GM18505 (cell line): Measurements from ENCODE around the gene DSCAM.

ENCODE experiments used
- ATAC-seq: cut with Tn5 transposase; IDR thresholded peaks from one replicate; pipeline ENCODE4 v1.9.1; 2021; ENCODE audit not compliant: unreplicated experiment
- POLR2A ChIP-seq: IDR thresholded peaks from 4 replicates; pipeline ENCODE4 v1.6.1; 2011; ENCODE audit warnings: borderline replicate concordance; ENCODE audit not compliant: insufficient read depth, insufficient read length; ENCODE audit errors: extremely low read depth

DSCAM gene

DNA sequence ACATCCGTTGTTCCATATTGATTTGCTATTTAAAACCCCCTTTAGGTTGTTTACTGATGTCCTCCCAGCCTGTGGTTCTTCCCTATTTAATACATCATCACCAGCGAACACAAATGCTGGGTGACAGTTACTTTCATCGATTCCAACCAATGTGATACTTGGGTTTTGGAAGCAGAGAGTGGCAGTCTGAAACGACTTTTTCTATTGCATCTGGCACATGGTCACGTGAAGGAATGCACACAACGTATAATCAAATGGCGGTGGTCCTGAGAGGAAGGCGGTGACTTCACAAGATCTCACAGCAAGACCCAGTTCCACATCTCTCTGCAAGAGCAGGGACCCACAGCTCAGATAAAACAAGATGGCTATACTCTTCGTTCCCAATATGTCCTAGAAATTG, 213.9 kb downstream of the DSCAM start:
- no peak for ATAC-seq

GRCh38 chr21:40631211-40631610, 215.7 kb downstream of the DSCAM start:
- ATAC-seq: no peak
- no peak for TF ChIP-seq POLR2A

More for the DNA sequence above, 213.9 kb downstream of the DSCAM start:
- no peak for TF ChIP-seq POLR2A

DNA sequence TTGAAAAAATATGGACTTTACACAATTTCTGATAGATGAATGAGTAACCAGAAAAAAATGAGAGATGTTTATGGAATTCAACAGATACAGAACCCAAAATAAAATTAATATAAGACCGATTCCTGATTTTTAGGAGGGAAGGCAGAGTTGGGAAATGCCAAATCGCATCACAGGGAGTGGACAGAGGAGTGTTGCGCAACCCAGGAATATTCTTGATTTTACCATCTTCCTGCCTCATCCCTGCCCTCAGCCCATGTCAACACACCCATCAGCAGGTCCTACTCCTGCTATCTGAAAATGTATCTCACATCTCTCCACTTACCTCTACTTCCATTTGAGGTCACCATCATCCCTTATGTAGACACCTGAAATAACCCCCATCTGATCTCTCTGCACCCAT, 221.0 kb downstream of the DSCAM start:
- no peak for TF ChIP-seq POLR2A

DNA sequence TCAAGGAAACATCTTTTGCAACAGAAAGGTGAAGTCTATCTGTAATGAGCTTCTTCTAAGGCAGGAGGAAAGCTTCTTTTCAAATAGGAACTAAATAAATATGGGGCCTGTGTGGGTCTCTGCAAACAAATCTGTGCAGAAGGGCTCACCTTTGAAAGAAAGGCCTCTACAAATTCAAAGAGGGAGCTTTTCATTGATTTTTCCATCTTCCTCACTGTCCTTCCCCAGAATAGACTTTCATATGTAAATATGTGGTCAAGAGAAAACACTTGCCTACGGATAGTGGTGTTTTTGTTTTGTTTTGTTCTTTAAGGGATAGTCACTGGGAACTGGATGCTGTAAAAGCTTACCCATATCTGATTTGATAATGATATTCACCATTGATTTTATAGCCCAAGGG, 223.4 kb downstream of the DSCAM start:
- TF ChIP-seq POLR2A: no peak
- ATAC-seq: no peak

More for the DNA sequence above, 221.0 kb downstream of the DSCAM start:
- no peak for ATAC-seq

- TF ChIP-seq POLR2A: no peak
- no peak for ATAC-seq
Observed at GRCh38 chr21:40622531-40622930, 224.4 kb downstream of the DSCAM start.

GRCh38 chr21:40620386-40621145, 226.4 kb downstream of the DSCAM start:
- no peak for TF ChIP-seq POLR2A
- ATAC-seq: no peak

- no peak for ATAC-seq
- no peak for TF ChIP-seq POLR2A
Observed at GRCh38 chr21:40618191-40618973, 228.6 kb downstream of the DSCAM start.

GRCh38 chr21:40616377-40616704, 230.6 kb downstream of the DSCAM start:
- TF ChIP-seq POLR2A: no peak
- ATAC-seq: no peak

DNA sequence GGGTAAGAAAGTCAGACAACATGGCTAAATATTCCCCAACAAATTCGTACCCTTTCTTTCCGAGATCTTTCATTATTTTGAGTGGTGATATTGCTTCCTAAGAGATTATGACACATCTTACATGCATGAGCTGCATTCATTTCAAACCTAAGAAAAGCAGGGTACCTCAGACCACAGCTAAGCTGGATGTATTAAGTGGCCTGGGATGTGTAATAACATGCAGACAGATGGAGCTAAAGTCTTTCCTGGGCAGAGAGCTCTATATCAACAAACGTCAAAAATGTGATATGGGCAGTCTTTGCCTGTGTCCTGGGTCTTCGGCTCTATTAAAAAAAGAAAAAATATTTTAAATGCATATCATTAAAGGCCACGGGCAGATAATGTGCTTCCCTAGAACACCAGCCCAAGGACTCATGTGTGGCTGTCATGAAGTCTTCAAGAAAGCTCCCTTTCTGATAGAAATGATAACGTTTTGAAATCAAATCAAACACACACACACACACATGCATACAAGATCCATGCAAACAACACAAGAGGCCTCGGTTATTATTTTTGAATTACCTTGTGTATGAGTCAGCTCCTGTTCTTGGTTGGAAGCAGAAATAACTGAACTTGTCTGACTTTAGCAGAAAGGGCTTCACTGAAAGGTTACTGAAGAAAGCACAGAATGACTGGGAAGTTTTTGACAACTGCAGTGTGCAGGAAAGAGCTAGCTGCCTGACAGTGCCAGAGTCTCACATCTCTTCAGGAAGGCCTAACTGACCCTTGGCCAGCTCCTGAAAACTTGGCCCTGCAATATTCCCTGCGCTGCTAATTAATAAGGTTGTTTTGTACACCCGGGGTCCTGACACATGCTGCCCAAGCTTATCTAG, 231.2 kb downstream of the DSCAM start:
- ATAC-seq: no peak
- no peak for TF ChIP-seq POLR2A

- no peak for ATAC-seq
- no peak for TF ChIP-seq POLR2A
Observed at GRCh38 chr21:40613546-40614030, 233.4 kb downstream of the DSCAM start.

- ATAC-seq: no peak
- TF ChIP-seq POLR2A: no peak
Observed at GRCh38 chr21:40610345-40610744, 236.6 kb downstream of the DSCAM start.

DNA sequence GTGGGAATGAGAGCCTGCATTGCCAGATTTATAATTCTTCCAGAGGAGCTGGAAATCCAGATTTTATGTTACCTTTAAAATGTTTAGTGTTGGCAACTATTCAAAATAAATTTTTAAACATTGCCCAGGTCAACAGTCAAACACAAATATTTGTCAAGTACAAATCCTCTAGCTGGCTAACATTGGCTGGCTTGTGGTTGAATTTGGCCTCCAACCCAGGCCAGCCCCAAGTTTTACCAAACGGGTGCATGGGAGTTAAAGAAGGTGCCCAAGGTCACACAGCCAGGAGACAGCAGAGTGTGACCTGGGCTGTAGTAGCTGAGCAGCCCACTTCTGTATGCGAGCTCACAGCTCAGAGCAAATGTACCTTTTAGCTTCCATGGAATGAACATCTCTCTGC, 240.6 kb downstream of the DSCAM start:
- TF ChIP-seq POLR2A: no peak

DNA sequence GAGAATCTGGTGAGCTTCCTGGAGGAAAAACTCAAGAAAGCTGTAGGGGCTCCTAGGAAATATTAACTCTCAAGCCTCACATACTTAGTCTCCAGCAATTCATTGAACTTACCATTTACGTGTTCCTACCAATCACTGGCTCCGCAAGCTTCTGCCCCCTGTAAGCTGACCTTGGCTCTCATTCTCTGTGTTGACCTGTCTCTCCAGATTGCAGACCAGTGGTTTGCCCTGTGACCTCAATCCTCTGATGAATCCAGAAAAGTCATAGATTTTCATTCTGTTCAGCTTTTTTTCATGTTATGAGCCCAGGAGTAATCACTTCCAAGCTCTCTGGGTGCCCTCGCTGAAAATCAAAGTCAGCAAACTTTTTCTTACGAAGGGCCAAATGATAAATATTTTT, 241.9 kb downstream of the DSCAM start:
- TF ChIP-seq POLR2A: no peak
- ATAC-seq: no peak

More for the DNA sequence above, 240.6 kb downstream of the DSCAM start:
- no peak for ATAC-seq

DNA sequence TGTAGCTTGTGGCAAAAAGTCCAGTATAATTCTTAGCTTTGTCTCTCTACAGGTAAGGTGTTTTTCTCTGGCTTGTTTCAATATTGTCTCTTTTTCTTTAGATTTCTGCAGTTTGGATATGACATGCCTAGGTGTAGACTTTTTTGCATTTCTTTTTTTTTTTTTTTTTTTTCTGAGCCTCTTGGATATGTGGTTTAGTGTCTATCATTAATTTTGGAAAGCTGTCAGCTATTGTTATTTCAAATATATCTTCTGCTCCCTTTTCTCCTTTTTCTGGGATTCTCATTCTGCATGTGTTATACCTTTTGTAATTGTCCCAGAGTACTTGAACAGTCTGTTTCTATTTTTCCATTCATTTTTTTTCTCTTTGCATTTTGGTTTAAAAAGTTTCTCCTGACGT, 243.2 kb downstream of the DSCAM start:
- ATAC-seq: no peak
- no peak for TF ChIP-seq POLR2A

DNA sequence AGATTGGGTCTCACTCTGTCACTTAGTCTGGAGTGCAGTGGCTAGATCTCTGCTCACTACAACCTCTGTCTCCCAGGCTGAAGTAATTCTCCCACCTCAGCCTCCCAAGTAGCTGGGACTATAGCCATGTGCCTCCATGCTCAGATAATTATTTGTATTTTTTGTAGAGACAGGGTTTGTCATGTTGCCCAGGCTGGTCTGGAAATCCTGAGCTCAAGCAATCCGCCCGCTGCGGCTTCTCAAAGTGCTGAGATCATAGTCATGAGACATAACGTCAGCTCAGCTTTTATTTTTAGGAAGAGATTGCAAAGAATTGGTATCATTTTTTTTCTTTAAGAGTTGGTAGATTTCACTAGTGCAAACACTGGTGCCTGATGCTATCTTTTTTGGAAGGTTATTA, 244.9 kb downstream of the DSCAM start:
- no peak for ATAC-seq
- no peak for TF ChIP-seq POLR2A
